Pulmonary artery endothelial cell (primary cell): Measurements from ENCODE around the gene CNOT4. TPM values are rescaled to one million over a fixed set of nuclear protein-coding genes. Genes with fewer than 3 reads are reported as not detected.
"Not testable (repeated sequence)": the region's sequence is repeated elsewhere in the genome, so short reads cannot be mapped to it uniquely, and the experiment has no call there.

Experiments used
- DNase-seq: peaks from one replicate; pipeline ENCODE4 v3.0.0-alpha.2; 2011; ENCODE audit warnings: low read depth, low spot score
- total RNA-seq: library from RNA; depleted of rRNA; stranded (reverse); fragments of >200 nt; gene quantifications from 2 replicates; pipeline ENCODE4 v1.2.3, GENCODE V29; 2014

The CNOT4 gene
- total RNA-seq, 1 donor from 2014 or later: 9.6 TPM

- DNase-seq: no peak
These were observed 2.4 kb upstream of the CNOT4 start for GRCh38 chr7:135512135-135512887.

- DNase-seq: no peak
These were observed 786 bp upstream of the CNOT4 start for GRCh38 chr7:135510592-135511183.

DNA sequence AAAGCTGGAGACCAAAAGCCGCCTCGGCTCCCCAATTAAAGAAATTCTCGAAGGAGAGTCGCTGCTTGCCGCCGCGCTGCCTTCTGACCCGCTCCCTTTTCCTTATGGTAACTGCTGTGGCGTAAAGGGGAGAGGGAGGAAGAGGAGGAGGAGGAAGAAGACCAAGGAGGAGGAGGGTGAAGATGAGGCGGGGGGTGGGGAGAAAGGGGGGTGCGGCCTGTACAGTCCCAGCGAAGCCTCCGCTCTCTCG, 388 bp downstream of the CNOT4 start:
- no peak for DNase-seq

DNA sequence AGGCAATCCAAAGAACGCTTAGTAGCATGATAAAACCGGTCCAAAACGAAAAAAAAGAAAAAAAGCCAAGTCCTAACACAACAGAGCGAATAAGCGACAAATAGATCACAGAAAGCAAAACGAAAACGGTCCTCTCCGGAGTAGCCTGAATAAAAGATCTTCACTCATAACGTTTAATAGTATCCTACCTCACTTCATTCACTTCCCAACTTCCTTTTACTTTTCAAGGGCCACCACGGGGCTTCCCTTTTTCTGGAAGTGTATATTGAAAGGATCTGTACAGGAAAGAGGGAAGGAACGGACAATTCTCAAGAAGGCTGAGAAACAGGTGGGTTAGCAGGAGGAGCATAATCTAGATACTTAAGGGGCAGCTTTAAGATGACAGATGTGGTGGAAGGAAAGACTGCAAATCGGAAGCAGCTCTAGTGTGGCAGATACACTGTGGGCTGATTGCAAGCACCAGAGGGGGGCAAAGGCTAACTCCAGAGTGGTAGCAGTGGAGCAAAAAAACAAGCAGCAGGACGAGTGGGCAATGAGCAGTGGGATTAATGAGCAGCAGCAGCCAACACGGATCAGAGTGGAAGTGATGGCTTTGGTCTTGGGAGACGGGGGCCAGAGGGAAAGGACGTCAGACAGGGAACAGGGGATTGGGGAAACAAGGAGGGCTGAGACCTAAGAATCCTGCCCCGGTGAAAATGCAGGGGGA, 866 bp downstream of the CNOT4 start:
- DNase-seq: no peak

- DNase-seq: no peak
These were observed 8.5 kb downstream of the CNOT4 start for GRCh38 chr7:135501402-135501801.

DNA sequence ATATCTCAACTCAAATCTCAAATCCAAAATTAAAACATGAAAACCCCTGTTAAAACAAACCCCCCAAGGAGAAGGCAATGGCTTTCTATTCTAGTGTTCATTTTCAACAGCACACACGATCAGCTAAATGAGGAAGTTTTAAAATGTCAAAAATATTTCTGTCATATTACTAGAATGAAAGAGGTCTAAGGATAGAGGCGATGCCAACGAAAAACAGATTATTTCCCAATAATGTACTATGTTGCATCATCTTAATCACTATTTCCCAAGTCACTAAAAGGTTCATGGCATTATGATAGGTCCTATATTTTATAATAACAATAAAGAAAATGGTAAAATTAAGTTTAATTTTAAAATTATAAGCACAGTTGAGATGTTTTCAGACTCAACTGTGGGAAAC, 10.1 kb downstream of the CNOT4 start:
- no peak for DNase-seq

DNA sequence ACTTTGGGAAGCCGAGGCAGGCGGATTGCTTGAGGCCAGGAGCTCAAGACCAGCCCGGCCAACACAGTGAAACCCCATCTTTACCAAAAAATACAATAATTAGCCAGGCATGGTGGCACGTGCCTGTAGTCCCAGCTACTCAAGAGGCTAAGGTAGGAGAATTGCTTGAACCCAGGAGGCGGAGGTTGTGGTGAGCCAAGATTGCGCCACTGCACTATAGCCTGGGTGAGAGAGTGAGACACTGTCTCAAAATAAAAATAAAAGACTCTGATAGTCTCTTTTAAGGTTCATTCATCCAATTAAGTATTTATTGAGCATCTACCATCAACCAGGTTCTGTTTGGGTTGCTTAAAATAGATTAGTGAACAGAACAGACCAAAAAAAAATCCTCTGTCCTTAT, 12.7 kb downstream of the CNOT4 start:
- DNase-seq: not testable (repeated sequence)

DNA sequence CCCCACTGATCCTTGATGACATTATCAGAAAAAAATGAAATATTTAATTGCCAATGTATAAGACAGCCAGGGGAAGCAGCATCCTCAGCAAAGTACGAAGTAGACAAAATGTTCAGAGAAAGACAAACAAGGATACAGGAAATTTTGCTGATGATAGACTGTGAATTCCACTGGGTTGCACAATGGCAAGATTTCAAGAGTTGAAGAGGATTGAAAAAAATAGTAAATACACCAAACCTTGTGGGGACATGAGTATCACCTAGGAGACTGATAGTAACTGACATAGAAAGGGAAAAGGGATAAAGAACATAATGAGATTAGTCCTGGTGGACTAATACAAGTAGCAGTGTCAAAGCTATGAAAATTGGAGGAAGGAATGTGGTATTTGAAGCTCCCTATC, 16.5 kb downstream of the CNOT4 start:
- no peak for DNase-seq

DNA sequence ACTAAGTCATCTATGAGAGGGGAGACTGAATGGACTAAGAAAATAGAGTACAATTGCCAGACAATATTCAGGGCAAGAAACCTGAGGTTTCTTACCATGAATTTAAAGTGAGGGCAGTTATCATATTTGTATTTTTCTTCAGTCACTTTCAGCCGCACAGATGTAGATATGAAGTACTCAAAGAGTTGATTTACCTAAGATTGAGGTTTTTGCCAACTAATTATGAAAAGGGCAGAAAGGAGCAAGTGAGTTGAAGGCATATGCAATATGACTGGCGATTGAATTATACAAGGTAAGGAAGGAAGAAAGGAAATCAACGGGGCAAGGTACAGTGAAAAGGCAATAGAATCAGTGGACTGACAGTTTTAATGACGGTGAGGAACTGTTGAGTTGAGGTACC, 17.8 kb downstream of the CNOT4 start:
- no peak for DNase-seq

- DNase-seq: no peak
These were observed 19.1 kb downstream of the CNOT4 start for GRCh38 chr7:135490783-135491182.

DNA sequence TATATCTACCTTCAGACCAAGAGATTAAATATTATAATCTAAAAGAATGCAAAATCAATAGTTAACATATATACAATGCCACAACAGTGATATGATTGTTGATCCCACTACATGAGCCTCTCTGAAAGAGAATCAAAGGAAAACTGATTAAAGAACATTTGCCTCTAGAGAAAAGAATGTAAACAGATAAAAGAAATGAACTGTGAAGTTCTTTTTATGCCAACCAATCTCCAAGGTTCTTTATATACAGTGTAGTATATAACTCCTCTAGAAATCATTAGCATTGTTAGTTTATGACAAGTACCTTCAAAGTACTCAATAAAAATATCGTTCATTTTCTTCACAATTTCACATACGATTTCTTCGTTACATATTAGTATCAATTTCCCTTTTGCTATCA, 20.1 kb downstream of the CNOT4 start:
- DNase-seq: no peak

GRCh38 chr7:135486261-135486920, 23.5 kb downstream of the CNOT4 start:
- no peak for DNase-seq

- no peak for DNase-seq
These were observed 28.3 kb downstream of the CNOT4 start for GRCh38 chr7:135481598-135481979.

DNA sequence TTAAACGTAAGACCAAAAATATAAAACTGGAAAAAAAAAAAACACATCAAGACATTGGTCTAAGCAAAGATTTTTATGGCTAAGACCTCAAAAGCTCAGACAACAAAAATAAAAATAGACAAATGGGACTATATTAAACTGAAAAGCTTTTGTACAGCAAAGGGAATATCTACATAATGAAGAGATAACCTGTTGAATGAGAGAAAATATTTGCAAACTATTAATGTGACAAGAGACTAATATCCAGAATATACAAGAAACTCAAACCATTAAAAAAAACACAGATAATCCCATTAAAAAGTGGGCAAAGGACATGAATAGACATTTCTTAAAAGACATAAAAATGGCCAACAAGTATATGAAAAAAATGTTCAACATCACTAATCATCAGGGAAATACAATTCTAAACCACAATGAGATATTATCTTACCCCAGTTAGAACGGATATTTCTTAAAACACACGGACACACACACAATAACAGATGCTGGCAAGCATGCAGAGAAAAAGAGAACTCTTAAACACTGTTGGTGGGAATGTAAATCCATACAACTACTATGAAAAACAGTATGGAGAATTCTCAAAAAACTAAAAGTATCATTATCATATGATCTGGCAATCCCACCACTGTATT, 28.8 kb downstream of the CNOT4 start:
- no peak for DNase-seq

DNA sequence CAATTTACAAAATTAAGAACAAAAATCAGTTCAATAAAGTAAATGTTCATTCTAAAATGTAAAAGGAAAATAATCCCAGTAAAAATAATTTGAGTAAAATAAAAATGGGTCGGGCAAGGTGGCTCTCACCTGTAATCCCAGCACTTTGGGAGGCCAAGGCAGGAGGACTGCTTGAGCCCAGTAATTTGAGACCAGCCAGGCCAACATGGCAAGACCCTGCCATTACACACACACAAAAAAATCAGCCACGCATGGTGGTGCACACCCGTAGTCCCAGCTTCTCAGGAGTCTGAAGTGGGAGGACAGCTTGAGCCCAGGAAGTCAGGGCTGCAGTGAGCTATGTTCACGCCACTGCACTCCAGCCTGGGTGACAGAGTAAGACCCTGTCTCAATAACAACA, 34.4 kb downstream of the CNOT4 start:
- DNase-seq: no peak

GRCh38 chr7:135469705-135470104, 40.2 kb downstream of the CNOT4 start:
- not testable (repeated sequence) for DNase-seq

GRCh38 chr7:135467207-135467711, 42.6 kb downstream of the CNOT4 start:
- no peak for DNase-seq

- no peak for DNase-seq
These were observed 43.3 kb downstream of the CNOT4 start for GRCh38 chr7:135466442-135467206.

DNA sequence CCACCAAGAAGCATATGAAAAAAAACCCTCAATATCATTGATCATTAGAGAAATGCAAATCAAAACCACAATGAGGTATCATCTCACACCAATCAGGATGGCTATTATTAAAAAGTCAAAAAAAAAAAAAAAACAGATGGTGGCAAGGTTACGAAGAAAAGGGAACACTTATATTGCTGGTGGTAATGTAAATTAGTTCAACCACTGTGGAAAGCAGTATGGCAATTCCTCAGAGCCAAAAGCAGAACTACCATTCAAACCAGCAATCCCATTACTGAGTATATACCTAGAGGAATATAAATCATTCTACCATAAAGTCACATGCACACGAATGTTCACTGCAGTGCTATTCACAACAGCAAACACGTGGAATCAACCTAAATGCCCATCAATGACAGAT, 46.0 kb downstream of the CNOT4 start:
- no peak for DNase-seq

DNA sequence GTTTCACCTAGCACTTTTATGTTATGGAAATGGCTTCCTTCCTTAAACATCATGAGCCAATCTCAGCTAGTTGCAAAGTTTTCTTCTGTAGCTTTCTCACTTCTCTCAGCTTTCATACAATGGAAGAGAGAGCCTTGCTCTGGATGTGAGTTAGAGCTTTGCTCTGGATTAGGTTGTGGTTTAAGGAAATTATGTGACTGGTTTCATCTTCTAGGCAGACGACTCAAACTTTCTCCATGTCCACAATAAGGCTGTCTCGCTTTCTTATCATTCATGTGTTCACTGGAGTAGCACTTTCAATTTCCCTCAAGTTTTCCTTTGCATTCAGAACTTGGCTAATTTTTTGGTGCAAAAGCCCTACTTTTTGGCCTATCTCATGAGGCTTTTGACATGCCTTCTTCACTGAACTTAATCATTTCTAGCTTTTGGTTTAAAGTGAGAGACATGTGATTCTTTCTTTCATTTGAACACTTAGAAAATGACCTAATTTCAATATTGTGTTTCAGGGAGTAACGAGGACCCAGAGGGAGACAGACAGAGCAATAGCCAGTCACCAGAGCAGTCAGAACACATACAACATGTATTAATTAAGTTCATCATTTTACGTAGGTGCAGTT, 49.8 kb downstream of the CNOT4 start:
- no peak for DNase-seq

- no peak for DNase-seq
These were observed 50.8 kb downstream of the CNOT4 start for GRCh38 chr7:135459076-135459475.
